Activated T-helper 1 cell treated with anti-CD3 and anti-CD28 coated beads, Interleukin-2, amount 50 U/mL, for 16 hours (primary cell): ENCODE results near the gene ANKRD55.
"Not testable (repeated sequence)": the region's sequence is repeated elsewhere in the genome, so short reads cannot be mapped to it uniquely, and the experiment has no call there.

ENCODE experiments used
- DNase-seq, 2 donors: peaks; one replicate each; pipeline ENCODE4 v3.0.0-alpha.2; 2020; ENCODE audit warnings: low read depth in 1 of 2, low spot score in 1 of 2

Gene ANKRD55

DNA sequence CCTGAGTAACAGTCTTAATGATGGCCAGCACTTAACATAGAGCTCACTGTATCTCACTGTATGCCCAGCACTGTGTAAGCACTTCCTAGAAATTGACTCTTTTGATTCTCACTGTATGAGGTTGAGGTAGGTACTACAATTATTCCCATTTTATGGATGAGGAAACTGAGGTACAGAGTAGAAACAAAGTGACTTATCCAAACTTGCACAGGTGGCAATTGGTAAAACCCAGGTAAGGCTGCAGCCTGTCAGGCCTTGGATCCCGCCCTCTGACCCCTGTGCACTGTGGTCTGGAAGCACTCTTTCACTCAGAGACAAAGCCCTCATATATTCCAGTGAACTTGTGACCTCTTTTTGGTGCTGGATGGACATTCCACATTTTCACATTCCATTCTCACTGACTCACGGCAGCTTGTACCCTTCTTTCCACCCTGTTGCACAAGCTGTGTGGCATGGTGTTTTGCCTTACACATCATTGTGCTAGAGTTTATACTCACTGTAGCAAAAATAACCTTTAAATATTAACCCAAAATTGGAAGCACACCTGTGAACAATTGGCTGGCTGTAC is 21.7 kb downstream of the ANKRD55 start:
- DNase-seq, result no peak

DNA sequence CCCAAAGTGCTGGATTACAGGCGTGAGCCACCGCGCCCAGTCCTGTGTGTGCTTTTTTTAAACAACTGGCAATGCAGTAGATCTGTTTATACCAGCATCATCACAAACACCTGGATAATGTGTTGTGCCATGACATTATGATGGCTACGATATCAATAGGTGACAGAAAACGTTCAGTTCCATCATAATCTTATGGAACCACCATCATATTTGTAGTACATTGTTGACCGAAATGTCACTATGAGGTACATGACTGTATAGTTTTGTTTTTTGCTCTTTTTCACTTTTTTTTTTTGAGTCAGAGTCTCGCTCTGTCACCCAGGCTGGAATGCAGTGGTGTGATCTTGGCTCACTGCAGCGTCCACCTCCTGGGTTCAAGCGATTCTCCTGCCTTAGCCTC is 24.4 kb downstream of the ANKRD55 start:
- DNase-seq, result no peak

DNA sequence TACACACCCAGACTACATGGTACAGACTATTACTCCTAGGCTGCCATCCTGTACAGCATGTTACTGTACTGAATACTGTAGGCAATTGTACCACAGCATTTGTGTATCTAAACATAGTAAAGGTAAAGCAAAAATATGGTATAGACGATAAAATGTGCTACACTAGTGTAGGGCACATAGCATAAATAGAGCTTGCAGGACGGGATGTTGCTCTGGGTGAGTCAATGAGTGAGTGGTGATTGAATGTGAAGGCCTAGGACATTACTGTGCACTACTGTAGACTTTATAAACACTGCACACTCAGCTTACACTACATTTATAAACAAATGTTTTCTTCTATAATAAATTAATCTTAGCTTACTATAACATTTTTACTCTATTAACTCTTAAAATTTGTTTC is 25.6 kb downstream of the ANKRD55 start:
- no peak for DNase-seq

DNA sequence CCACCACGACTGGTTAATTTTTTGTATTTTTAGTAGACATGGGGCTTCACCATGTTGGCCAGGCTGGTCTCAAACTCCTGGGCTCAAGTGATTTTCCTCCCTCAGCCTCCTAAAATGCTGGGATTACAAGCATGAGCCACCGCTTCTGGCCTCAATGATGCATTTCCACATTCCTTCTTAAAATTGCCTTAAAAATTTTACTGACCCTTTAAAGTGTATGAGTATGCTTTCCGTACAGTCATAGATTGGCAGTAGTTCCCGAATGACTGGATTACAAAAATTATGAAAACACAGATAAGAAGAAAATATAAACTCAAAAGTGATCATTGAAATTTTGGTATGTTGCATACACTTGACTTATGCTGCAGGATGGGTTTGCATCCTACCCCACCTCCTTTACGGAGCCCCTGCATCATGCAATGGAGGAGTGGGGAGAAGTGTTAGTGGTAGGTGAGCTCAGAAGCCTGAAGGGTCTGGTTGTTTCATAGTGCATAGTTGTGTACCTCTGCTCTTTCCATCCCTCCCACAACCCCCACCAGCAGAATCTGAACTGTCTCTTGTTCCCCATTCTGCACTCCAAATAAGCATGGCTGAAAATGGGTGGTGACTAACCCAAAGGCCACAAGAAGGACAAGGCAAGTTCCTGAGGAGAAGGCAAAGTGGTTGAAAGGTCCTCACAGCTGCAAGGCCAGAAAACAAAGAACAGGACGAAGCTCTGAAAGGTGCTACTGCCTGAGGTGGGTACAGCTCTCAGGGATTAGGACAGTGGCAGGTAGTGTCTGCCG is 26.8 kb downstream of the ANKRD55 start:
- DNase-seq, result no peak

DNA sequence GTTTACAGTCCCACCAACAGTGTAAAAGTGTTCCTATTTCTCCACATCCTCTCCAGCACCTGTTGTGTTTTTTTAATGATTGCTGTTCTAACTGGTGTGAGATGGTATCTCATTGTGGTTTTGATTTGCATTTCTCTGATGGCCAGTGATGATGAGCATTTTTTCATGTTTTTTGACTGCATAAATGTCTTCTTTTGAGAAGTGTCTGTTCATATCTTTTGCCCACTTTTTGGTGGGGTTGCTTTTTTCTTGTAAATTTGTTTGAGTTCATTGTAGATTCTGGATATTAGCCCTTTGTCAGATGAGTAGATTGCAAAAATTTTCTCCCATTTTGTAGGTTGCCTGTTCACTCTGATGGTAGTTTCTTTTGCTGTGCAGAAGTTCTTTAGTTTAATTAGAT is 29.2 kb downstream of the ANKRD55 start:
- not testable (repeated sequence) for DNase-seq

DNA sequence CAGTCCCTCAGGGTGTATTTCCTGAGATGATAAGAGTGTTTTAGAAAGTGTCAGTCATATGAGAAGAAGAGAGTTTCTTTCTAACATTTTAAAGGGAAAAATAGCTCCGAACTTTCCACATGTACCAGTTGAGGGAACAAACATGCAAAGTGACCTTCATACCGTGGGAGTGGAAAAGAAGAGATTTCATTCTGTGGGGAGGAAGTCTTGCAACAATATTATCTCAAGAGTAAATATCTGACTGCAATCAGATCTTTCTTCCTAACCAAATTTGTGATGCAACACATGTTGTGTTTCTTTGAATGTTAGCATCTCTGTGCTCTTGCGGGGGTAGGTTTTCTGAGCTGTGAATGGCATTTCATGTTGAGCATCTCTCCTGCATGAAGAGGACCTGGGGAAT is 30.6 kb downstream of the ANKRD55 start:
- no peak for DNase-seq

DNA sequence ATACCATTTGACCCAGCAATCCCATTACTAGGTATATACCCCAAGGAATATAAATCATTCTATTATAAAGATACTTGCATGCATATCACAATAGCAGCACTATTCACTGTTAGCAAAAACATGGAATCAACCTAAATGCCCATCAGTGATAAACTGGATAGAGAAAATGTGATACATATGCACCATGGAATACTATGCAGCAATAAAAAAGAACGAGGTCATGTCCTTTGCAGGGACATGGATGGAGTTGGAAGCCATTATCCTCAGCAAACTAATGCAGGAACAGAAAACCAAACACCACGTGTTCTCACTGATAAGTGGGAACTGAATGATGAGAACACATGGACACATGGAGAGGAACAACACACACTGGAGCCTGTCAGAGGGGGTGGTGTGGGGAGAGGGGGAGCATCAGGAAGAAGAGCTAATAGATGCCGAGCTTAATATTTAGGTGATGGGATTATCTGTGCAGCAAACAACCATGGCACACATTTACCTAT is 31.3 kb downstream of the ANKRD55 start:
- not testable (repeated sequence) for DNase-seq

DNA sequence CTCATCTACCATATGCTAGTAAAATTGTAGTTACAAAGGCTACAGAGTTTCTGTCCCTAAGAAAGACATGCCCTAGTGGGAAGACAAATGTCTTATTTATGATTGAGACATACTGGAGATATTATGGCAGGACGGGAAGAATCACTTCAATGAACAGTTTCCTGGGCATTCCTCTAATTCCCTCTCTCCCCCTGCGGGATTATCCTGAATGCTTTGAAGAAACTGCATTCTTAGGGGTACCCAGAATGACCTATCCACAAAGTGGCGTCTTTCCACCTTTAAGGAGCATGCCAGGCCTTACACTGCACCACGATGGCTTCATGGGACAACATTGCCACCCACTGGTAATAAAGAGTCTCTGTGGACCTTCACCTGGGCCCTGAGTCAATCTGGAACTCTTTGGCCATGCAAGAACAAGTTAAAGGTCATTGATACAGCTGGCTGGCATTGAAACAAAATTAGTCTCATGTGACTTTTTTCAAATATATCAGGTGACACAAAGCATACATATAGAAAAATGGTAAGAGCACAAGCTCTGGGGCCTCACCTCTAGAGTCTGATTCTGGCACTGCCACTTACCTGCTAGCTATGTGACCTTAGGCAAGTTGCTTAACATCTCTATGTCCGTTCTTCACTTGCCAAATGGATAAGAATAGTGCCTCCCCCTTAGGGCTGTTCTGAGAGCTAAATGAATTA is 32.0 kb downstream of the ANKRD55 start:
- DNase-seq, result peak; percentile 17 to 25

DNA sequence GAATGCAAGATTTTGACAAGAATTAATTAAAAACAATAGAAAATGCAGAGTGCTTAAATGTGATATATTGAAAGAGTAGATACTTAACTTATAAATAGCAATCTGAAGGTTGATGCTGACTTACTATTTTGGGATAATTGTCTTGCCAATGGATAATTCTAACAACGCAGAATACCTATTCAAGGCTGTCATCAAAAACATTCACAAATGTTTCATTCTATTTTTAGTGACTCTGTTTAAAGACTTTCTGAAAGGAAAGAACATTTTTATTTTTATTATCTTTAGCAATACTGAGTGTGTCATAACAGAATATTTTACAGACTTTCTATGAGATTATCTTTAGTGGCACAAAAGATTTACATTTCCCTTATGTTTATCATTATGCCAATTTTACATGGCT is 38.1 kb downstream of the ANKRD55 start:
- DNase-seq, result no peak

DNA sequence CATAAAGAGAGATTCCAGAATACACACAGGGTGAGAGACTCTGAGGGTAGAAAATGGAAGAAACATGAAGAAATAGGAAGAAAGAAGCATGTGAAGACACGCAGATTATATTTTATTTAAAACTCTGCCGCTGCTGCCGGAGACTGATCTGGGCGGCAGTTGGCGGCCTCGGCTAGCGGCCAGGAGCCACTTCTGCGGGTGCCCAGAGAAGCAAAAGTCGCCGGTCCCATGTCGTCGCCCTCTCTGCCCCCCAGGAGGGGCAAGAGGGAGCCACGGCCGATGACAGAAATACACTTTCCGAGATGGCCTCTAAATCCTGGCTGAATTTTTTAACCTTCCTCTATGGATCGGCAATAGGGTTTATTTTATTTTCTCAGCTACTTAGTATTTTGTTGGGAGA is 40.9 kb downstream of the ANKRD55 start:
- no peak for DNase-seq

DNA sequence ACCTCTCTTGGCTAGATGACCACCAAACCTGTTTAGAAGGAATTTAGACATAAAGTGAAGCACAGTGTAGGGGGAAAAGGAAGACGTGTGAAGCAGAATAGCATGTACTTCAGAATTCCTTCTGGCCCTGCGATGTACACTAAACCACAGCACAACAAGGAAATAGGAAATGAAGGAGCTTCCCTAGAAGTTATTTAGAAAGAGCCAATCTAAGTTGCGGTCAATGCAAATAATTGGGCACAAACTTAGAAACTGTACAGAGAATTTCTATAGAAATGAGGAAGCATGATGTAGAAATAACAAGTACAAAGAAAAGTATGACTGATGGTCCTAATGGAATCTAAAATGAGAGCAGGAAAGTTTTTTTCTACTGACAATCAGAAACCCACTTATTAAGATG is 41.5 kb downstream of the ANKRD55 start:
- no peak for DNase-seq

DNA sequence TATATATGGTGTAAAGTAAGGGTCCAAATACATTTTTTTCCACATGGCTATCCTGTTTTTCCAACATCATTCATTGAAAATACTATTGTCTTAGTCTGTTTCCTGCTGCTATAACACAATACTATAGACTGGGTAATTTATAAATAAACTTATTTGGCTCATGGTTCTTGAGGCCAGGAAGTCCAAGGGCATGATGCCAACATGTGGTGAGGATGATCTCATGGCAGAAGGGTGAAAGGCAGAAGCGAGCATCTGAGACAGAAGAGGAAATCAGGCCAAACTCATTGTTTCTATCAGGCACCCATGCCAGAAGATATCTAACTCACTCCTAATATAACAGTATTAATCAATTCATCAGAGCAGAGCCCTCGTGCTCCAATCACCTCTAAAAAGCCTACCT is 42.6 kb downstream of the ANKRD55 start:
- DNase-seq, result no peak

DNA sequence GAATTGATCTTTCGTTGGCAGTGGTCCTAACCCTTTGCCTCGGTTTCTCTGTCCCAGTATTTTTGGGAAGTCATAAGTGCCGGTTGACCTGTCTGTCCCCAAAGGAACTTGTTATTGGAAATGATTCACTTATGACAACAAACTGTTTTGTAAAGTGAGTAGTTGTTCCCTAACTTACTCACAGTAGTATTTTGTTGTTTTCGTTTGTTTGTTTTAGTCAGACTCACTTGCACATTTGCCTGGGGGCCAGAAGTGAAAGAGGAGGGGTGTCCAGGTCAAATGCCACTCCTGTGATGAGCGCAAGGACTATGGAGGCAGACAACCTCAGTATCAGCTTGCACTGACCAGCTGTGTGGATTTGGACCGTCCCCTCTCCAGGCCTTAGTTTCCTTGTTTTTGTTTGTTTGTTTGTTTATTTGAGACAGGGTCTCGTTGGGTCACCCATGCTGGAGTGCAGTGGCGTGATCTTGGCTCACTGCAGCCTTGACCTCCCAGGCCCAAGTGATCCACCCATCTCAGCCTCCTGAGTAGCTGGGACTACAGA is 47.3 kb downstream of the ANKRD55 start:
- DNase-seq, result no peak

DNA sequence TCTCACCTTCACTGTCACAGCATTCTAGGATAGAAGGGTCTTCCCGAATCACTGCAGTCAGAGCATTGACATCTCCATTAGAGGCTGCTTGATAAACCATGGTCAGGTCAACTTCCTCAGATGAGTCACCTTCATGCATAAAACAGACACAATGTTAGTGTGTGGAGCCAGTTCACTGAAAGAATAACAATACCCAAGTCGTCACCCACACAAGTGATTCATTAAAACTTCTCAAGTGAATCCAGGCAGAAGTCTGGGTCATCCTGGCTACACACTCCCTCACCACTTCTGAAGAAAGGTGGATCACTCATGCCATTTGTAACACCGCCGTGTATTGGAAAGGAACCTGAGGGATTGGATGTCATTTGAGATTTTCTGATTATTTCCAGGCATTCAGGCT is 49.6 kb downstream of the ANKRD55 start:
- DNase-seq, result no peak

DNA sequence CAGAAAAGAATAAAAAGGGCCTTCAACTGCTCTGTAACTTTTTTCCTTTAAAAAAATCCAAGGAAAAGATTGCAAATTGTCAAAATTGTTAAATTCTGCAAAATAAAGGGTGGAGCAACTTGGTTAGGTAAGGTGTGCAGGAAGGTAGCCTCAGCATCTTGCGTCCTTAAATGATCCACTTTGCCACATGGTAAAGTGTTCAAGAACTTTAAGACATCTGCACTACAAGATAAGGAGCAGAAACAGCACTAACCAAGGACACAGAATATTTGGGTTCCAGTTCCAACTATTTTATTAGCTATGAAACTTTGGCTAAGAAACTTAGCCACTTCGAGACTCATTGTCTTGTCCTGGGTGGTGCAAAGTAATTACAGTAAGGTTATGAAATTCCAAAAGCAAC is 53.7 kb downstream of the ANKRD55 start:
- no peak for DNase-seq

DNA sequence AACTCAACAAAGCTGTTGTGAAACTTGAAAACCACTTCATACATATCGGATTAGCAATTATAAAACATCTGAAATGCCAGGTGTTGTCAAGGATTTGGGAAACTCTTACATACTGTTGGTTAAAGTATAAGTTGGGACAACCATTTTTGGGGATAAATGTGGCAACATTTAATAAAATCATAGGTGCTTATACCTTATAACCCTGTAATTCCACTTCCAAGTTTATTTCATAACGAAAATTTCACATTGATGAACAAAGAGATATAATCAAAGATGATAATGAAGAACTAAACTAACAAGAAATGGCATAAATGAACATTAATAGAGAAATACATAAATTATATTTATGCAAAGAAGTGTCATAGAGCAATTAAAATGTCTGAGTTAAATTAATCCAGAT is 54.3 kb downstream of the ANKRD55 start:
- DNase-seq, result no peak

DNA sequence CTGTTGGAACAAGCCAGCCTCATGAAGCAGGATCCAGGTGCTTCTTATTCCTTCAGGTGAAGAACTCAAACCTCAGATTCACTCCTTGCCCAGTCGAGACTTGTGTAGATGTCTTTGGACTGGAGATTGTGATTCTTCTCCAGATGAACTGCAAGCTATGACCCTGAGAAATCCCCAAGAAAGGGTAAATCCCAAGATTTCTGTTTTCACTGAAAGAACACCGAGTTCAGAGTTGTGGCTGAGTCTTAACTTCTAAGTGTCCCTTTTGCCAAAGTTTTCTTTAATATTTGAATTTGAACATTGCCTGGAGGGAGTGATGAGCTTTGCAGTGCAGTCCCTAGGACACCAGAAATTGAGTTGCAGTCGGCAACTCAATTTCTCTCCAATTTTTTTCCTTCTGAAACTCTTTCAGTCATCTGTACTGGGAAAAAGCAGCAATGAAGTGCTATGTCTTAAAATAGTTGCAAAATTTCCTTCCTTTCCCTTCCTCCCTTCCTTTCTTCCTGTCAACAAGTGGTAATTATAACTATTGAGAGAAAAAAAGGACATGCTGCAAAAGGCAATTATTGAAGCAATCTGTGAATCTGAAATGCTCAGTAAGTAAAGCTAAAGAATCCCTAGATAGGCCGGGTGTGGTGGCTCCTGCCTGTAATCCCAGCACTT is 56.1 kb downstream of the ANKRD55 start:
- no peak for DNase-seq

DNA sequence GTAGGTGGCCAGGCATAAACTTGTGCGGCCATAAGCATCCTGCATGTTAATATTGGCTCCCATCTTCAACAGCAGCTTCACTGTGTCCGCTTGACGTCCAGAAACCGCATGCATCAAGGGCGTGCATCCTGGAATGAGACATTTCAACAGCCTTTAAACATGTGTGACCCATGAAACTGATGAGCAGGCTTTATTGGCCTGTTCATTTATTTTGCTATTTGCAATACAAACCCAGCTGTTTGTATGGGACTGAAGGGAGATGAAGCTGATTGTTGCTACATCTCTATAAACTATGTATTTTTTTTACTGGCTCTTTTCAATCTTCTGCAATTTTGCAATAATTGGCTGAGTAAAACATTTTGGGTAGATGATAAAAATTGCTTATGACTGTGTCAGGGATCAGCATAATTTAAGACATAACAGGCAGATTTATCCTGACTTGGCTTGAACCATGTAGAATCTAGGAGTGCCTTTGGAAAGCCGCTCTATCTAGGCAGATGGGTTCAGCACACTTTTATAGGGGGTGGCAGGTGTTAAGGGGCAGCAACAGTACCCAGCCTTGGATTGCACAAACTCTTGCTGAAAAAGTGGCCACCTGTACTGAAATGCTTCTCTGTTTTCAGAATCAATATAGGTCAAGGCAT is 56.9 kb downstream of the ANKRD55 start:
- DNase-seq, result no peak

DNA sequence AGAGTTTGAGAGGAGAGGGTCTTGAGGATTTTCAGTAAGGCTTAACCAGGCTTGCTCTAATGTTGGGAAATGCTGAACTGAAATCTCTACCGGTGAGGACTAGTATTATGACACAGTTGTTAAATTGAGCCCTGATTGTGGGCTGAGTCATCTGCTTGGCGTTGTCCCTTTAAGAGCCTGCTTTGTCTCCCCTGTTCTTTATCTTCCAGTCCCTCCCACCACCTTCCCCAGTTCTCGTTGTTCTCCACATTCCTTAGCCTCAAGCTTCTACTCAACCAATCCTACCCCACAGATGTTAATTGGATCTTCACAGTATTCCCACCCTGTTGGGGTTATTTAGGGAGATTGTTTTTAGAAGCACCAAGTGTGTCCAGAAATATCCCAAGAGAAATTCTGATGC is 57.6 kb downstream of the ANKRD55 start:
- DNase-seq, result no peak

DNA sequence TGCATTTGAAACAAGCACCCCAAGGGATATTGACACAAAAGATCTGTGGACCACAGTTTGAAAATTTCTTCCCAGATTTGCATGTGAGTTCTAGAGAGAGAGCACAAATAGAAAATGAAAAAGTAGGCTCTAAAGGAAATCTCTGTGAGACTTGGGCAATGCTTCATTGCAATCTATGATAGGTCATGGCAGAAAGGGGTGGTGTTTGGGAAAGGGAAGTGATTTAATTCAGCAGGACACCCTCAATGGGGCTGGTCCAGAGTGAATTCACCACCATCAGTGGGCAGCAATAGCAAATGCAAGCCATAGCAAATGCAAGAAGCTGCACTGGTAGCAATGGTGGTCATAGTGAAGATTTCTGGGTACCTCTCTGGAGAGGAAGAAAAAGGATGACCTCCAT is 58.1 kb downstream of the ANKRD55 start:
- no peak for DNase-seq

DNA sequence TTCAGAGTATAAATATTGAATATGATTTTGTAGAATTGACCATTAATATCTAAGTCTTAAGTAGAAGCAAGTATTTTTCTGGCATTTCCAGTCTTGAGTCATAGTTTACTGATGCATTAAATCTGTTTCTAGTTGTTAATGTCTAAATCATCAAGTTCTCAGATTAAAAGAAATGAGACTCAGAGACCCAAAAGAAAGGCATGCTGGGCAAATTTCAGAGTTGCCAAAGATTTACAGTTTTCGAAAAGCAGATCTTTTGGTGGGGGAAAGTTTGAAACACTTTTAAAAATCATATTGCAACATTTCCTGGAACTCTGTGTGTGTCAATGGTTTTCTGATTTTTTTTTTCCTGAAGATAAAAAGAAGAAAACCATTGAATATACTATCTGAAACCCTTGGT is 60.9 kb downstream of the ANKRD55 start:
- no peak for DNase-seq
